GM12891 (cell line): ENCODE results near the gene ZNF584.
A peak's percentile ranks its signal among the peaks of the same experiment; 100 is the strongest.

Source experiments
- DNase-seq: peaks from one replicate; pipeline ENCODE4 v3.0.0; 2011; ENCODE audit warnings: low spot score; ENCODE audit not compliant: insufficient read length
- FAIRE-seq: peaks from 2 replicates; lab custom pipeline; 2011; peaks lifted over from hg19 to GRCh38; lab: Jason Lieb, UNC
- PAX5 ChIP-seq: IDR thresholded peaks from 2 replicates; pipeline ENCODE4 v1.6.1; 2011; ENCODE audit warnings: low read length, moderate library complexity, mild to moderate bottlenecking; ENCODE audit not compliant: insufficient read depth, severe bottlenecking
- POLR2A ChIP-seq: IDR thresholded peaks from 2 replicates; pipeline ENCODE4 v1.6.1; 2011; ENCODE audit warnings: low read depth, low read length, control low read depth
- POLR2AphosphoS5 ChIP-seq: IDR thresholded peaks from 2 replicates; pipeline ENCODE4 v1.6.1; 2011; ENCODE audit warnings: low read depth, low read length, control low read depth
- POU2F2 ChIP-seq: IDR thresholded peaks from 2 replicates; pipeline ENCODE4 v1.6.1; 2011; ENCODE audit warnings: low read depth, mild to moderate bottlenecking, control low read depth, low read length, moderate library complexity
- SPI1 ChIP-seq: IDR thresholded peaks from 2 replicates; pipeline ENCODE4 v1.6.1; 2011; ENCODE audit warnings: low read depth, low read length, control low read depth
- TAF1 ChIP-seq: IDR thresholded peaks from 2 replicates; pipeline ENCODE4 v1.6.1; 2011; ENCODE audit warnings: low read depth, low read length, control low read depth

ZNF584 gene

DNA sequence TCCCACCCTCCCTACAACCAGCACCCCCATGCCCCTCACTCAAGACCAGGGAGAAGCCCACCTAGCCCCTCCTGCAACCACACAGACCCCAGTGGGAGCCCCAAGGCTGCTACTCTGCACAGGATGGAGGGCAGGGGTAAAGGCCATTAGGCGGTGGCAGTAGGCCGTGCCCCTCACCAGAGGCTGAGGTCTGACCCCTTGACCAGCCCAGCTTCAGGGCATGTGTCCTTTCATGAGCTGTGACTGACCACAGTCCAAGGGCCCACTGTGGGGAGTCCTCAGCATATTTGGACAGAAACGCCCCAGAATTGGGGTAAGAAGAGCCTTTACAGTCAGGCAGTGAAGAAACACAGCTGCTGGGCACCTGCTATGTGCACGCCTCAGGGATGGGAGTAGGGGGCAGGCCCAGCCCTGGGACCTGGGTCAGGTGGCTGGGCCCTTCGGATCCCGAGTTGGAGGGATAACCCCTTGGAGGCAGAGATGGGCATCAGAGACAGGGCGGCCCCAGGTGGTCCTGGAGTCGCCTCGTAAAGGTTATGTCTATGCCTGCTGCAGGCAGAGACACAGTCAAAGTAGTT is 23.0 kb upstream of the ZNF584 start:
- DNase-seq (no peak), FAIRE-seq (no peak)
- TF ChIP-seq PAX5 (no peak), POLR2A (no peak)

DNA sequence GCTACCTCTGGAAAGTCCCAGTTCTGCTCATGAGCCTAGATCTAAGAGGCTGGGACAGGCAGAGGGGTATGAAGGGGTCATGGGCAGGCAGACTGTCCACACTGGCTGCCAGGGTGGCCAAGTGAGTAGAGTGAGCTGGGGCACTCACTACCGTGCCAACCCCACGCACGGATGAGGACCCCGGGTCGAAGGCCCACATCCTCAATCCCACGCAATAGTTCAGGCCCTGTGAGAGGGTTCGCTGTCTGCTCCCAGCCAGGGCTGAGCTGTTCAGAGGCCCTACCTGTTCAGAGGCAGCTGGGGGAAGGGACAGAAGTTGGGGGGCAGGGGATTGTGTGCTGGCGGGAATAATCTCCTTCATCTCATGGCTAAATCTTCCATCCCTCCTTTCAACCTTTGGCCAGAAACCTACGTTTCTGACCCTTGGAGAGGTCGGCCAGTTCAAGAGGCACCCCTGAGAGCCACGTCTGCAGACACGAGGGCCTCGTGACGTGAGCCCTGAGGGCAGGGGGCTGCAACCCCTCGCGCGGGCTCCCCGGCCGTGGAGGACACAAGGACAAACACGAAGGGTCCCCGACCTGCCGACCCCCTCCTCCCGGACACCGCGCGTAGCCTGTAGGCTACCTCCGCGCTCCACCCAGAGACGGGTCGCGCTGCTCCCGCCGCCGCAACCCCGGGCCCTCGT is 22.4 kb upstream of the ZNF584 start:
- DNase-seq (no peak), FAIRE-seq (peak; percentile 75)
- peak; percentile 69; the same call in 1 of the 2 replicates for TF ChIP-seq POU2F2
- TF ChIP-seq POLR2AphosphoS5 = peak; percentile 63; the same call in 1 of the 2 replicates
- peak; percentile 29; the same call in 1 of the 2 replicates for TF ChIP-seq SPI1
- TF ChIP-seq TAF1 = peak; percentile 33; the same call in 1 of the 2 replicates
- TF ChIP-seq POLR2A = peak; percentile 62; the same call in 1 of the 2 replicates
- no peak for TF ChIP-seq PAX5

DNA sequence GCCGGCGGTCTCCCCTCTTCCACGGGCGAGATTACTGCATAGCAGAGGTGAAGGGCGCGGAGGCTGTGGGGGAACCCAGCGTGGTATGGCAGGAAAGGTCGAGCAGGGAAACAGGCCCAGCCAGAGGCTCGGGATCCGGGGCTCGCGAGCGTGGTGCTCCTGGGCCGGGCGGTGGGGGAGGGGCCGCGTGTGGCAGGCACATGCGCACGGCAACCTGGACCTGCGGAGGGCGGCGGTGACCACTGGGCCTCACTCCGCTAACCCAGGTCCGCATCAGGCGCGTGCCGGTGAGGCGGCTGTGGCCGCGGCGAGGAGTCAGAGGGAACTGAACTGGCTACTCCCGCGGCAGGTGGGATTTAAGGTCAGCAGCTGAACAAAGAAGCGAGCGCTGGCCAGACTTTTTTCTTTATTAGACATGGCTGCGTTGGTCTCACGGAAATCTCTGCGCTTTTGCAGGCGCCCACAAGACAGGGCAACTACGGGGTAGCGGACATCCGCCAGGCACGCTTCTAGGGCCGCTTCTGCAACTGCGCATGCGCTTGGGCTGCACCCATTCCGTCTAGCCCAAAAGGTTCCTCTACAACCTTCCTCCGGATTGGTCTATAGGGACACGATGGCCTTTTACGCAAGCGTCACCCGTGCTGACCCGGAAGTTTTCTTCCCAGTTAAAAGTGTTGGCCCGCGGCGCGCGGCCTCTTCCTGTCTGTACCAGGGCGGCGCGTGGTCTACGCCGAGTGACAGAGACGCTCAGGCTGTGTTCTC is 21.7 kb upstream of the ZNF584 start, which contains the start of gene RPS5:
Gene RPS5 (plus strand): TSS at position 694 of the 762 bp plus-strand sequence. CDS start 869 bp downstream, outside the sequence.
- FAIRE-seq (peak; percentile 98), DNase-seq (peak; percentile 99)
- no peak for TF ChIP-seq PAX5
- TF ChIP-seq POU2F2 = peak; percentile 77
- TF ChIP-seq POLR2AphosphoS5 = peak; percentile 96
- TF ChIP-seq POLR2A = peak; percentile 97
- TF ChIP-seq SPI1 = no peak
- TF ChIP-seq TAF1 = peak; percentile 98

DNA sequence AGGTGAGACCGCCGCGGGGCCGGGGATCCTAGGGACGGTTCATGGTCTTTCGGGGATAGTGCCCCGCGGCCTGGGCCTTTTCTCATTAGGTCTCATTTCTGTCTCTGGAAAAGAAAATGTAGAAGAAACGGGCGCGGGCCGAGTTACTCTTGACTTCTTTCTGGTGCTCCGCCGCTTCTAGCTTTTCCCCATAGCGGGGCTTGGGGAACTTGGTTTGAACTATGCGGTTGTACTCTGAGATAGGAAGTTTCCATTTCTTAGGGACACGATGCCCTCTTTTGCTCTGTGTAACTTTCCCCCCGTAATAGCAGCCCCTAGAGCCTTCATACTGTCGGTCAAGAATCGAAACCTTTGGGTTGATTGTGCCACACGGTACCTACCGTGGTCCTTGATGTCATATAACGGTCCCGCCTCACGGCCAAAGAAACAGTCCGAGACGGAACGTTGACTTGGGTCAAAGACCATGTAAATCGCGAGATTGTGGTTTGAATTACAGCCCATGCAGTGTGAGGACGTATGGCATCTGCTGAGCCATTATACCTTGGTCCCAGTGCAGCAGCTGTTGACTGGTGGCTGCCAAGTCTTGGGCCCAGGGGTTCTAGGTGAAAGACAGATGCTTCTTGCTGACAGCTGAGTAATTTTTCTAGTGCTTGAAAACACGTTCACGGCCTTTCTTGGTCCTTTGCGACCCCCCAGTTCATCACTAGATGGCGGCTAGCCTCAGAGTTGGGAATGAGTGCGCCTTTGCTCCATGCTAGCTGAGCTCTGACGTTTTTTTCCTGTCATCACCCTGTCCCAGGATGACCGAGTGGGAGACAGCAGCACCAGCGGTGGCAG is 20.9 kb upstream of the ZNF584 start:
- FAIRE-seq (peak; percentile 56), DNase-seq (no peak)
- TF ChIP-seq PAX5 (peak; percentile 36), POLR2A (no peak)

DNA sequence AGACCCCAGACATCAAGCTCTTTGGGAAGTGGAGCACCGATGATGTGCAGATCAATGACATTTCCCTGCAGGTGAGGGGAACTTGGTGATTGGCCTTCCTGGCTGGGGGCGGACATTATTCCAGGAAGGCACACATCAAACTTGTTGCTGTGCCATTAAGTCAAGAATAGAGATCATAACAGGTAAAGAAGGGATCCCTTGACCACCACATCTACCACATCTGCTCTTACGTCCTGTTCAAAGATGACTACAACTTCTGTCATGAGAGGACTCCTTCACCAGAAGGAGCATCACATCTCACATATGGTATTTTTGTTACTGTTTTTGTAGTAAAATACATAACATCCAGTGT is 20.3 kb upstream of the ZNF584 start:
- TF ChIP-seq POU2F2 = no peak
- no peak for TF ChIP-seq POLR2AphosphoS5
- no peak for TF ChIP-seq SPI1
- TF ChIP-seq POLR2A = no peak
- TF ChIP-seq TAF1 = no peak
- FAIRE-seq (no peak), DNase-seq (no peak)

DNA sequence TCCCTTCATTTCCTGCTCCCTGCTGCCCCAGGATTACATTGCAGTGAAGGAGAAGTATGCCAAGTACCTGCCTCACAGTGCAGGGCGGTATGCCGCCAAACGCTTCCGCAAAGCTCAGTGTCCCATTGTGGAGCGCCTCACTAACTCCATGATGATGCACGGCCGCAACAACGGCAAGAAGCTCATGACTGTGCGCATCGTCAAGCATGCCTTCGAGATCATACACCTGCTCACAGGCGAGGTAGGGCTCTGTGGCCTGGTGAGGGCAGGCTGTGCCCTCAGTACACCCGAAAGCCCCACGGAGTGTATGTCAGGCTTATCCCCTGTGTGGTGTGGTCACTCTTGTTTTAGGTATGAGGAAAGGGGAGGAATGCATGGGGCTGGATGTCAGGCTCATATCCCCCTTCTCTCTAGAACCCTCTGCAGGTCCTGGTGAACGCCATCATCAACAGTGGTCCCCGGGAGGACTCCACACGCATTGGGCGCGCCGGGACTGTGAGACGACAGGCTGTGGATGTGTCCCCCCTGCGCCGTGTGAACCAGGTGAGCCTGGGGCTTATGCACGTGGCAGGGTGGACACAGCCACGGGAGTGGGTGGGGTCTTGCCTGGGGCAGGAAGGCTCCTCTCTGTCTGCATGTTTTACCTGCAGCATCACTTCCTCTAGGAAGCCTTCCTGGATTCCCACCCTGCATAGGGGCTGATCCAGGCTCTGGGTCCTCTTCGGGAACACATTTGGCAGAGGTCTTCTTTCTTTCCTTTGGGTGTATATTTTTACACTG is 15.3 kb upstream of the ZNF584 start:
- DNase-seq (no peak), FAIRE-seq (no peak)
- TF ChIP-seq POLR2A = peak; percentile 1; the same call in 1 of the 2 replicates
- no peak for TF ChIP-seq SPI1
- peak; percentile 61 for TF ChIP-seq POLR2AphosphoS5

DNA sequence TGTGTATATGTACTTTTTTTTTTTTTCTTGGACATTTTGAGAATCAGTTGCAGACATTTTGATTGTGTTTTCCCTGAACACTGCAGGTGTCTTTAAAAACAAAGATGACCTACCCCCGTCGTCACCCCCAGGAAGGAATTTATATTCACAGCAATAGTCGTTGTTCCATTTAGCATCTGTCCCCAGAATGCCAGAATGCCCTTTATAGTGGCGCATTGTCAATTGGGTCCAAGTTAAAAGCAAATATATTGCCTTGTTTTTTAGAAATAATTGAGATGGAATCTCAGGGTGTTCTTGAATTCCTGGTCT is 14.8 kb upstream of the ZNF584 start:
- FAIRE-seq (no peak), DNase-seq (no peak)
- TF ChIP-seq POLR2A (no peak), POLR2AphosphoS5 (no peak), POU2F2 (no peak), SPI1 (no peak), PAX5 (no peak), TAF1 (no peak)

DNA sequence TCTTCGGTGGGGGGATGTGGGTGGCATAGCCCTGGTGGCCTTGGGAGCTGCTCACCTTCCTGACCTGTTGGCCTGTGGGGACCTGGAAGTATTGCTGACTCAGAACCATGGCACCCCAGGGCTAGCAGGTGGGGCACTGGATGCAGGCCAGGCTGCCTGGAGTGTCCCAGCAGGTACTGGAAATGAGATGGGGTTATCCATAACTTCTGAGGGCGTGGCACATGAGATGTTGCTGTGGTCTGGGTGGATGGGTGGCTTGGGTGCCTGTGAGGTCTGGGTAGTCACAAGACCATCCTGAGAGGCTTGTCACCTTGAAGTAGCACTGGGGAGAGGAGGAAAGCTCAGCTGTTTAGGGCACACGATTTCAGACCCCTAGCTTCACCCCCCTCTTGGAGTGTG is 13.6 kb upstream of the ZNF584 start:
- FAIRE-seq (no peak), DNase-seq (no peak)
- no peak for TF ChIP-seq POLR2AphosphoS5
- TF ChIP-seq POLR2A = no peak
- TF ChIP-seq PAX5 = no peak
- TF ChIP-seq TAF1 = no peak
